ENCODE data around the gene DVL2.

GRCh38 chr17:7191069-7191468 is 43.2 kb downstream of the DVL2 start:
- TF ChIP-seq CTCF (IDR thresholded peaks at IDR 0.05) (no peak), POLR2A (IDR thresholded peaks at IDR 0.05) (no peak)
